ENCODE measurements around the gene KRTAP10-2. TPM values are rescaled to one million over a fixed set of nuclear protein-coding genes. Genes with fewer than 3 reads are reported as not detected.

Gene KRTAP10-2
- total and polyA plus RNA-seq, 2 of the 4 experiments (the other 2 are of a cell fraction) = not detected

DNA sequence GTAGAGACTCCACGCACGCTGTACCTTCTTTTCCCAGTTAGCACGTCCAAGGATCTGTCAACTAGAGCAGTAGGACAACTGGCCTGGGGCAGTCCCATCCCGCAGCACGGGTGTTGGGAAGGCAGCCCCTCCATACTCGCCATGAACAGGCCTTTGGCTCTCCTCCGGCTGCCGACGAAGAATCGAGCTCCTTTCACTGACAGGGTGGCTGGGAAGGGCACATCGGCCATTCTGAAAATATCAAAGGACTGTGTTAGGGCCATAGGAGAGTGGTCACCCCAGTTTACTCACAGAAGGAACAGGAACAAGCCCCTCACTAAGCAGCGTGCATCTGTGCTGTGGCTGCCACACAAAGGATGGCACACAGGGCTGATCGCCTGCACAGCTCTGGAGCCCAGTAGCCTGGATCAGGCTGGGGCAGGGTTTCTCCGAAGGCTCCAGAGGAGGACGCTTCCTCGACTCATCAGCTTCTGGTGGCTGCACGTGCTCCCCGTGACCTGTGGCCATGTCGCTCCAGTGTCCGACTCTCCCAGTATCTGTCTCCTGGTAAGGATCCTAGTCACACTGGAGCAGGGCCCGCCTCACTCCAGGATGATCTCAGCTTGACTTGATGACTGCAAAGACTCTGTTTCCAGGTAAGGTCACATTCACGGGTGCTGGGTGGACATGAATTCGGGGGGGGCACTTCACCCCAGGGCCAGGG, 20.3 kb downstream of the KRTAP10-2 start (continued):
- TF ChIP-seq, protein P1, sequence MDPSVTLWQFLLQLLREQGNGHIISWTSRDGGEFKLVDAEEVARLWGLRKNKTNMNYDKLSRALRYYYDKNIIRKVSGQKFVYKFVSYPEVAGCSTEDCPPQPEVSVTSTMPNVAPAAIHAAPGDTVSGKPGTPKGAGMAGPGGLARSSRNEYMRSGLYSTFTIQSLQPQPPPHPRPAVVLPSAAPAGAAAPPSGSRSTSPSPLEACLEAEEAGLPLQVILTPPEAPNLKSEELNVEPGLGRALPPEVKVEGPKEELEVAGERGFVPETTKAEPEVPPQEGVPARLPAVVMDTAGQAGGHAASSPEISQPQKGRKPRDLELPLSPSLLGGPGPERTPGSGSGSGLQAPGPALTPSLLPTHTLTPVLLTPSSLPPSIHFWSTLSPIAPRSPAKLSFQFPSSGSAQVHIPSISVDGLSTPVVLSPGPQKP (IDR thresholded peaks at IDR 0.05; ENCODE audit: borderline replicate concordance, low read depth, low read length) = no peak

DNA sequence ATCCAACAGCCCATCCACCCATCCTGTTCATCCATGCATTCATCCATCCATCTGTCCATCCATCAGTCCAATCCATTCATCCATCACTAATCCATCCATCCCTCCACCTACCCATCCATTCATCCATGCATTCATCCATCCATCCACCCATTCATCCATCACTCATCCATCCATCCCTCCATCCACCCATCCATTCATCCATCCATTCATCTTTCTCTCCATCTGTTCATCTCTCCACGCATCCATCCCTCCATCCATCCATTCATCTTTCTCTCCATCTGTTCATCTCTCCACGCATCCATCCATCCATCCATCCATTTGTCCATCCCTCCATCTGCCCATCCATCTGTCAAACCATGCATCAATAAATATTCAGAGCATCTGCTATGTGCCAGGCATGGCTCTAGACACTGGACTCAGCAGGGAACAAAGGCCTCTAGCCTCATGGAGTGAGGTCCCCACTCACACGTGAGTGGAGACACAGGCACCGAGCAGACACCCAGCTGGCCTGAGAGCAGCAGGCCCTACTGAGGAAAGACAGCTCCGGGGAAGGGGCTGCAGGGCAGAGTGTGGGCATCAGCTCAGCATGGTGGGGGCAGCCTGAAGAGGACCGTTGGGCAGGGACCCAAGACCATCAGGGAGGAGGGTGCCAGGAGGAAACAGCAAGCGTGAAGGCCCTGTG, 20.9 kb downstream of the KRTAP10-2 start:
- H2AK5ac ChIP-seq (ENCODE audit: low read depth, low read length) = no peak overlapping the region
- H2BK120ac ChIP-seq (ENCODE audit: low read depth, low read length) = no peak overlapping the region
- no peaks in the 10 kb centered on the region for H3K79me1 ChIP-seq (ENCODE audit: low read depth in 1 of 2, low read length in 2 of 2)
- no peaks in the 10 kb centered on the region for H4K20me1 ChIP-seq (ENCODE audit: insufficient read depth, low read length)
- H3K4me3 ChIP-seq (ENCODE audit: insufficient read depth, low read depth, low read length) = no peak overlapping the region
- no peak overlapping the region for H3K14ac ChIP-seq (replicated peaks; ENCODE audit: low read depth, low read length)
- H2AK9ac ChIP-seq (replicated peaks; ENCODE audit: low read depth, low read length, poor library complexity) = no peak overlapping the region
- no peak overlapping the region for H2BK5ac ChIP-seq (ENCODE audit: low read depth, low read length, poor library complexity, severe bottlenecking)
- H3K9ac ChIP-seq (ENCODE audit: low read depth, low read length) = no peak overlapping the region
- no peaks in the 10 kb centered on the region for H3K9me1 ChIP-seq (ENCODE audit: insufficient read depth, low read length)
- no peak overlapping the region for H2AFZ ChIP-seq (replicated peaks; ENCODE audit: low read length, poor library complexity)
- dilution Hi-C loops (cut with HindIII; ENCODE audit: low sequenced_read_pairs, unreplicated experiment) (no loop called here), intact Hi-C loops (cut with micrococcal nuclease) (no loop called here), in situ Hi-C loops (cut with MboI; ENCODE audit: low sequenced_read_pairs) (no loop called here)
- no peak overlapping the region for H3K56ac ChIP-seq (ENCODE audit: extremely low read depth, insufficient read depth, low read length)
- no peak overlapping the region for H3K27ac ChIP-seq (ENCODE audit: insufficient read depth, low read length)
- no peaks in the 10 kb centered on the region for H3K4me1 ChIP-seq (ENCODE audit: control insufficient read depth, insufficient read depth, low read length)
- no peaks in the 10 kb centered on the region for H3K27me3 ChIP-seq (ENCODE audit: control insufficient read depth, insufficient read depth, low read length)
- 29% methylated on average over 2 of the region's 7 CpGs; no CpG with 5 or more reads in 1 of the 2 experiments for WGBS, 2 experiments (ENCODE audit: extremely low coverage in 2 of 2, insufficient read length in 1 of 2)
- ChIA-PET CTCF (no interaction called here), POLR2A (ENCODE audit: unreplicated experiment) (no interaction called here)
- H2BK15ac ChIP-seq (ENCODE audit: low read depth, low read length) = no peak overlapping the region
- H3K18ac ChIP-seq (ENCODE audit: low read depth, low read length) = no peak overlapping the region
- H3K4ac ChIP-seq (ENCODE audit: low read depth, low read length) = no peak overlapping the region
- no peaks in the 10 kb centered on the region for H3K36me3 ChIP-seq (ENCODE audit: control insufficient read depth, insufficient read depth, low read length)
- no peak overlapping the region for H4K5ac ChIP-seq (ENCODE audit: low read depth, low read length)
- H3K9me3 ChIP-seq (ENCODE audit: control insufficient read depth, insufficient read depth, low read length) = peaks cover 22% of the 10 kb centered on the region; the same call in 1 of the 2 replicates
- H4K91ac ChIP-seq (ENCODE audit: insufficient read depth, low read depth, low read length) = no peak overlapping the region
- H4K8ac ChIP-seq (ENCODE audit: low read depth in 2 of 2, low read length in 2 of 2) = no peak overlapping the region
- BruUV-seq (replicated peaks) = no TSS peak
- no peak overlapping the region for H3K4me2 ChIP-seq (ENCODE audit: low read depth, low read length)
- no peak overlapping the region for H3K23ac ChIP-seq (ENCODE audit: low read depth, low read length)
- ATAC-seq (ENCODE audit: low read depth) = no peak
- no peak overlapping the region for H2BK20ac ChIP-seq (ENCODE audit: low read depth, low read length)
- DNase-seq = no peak
- TF ChIP-seq CHD1 (IDR thresholded peaks at IDR 0.05; ENCODE audit: low read depth, low read length) = no peak
- no peak for TF ChIP-seq MAZ (IDR thresholded peaks at IDR 0.05; ENCODE audit: borderline replicate concordance, low read depth, low read length)
- TF ChIP-seq POLR2A (IDR thresholded peaks at IDR 0.05; ENCODE audit: low read depth, low read length) = no peak
- TF ChIP-seq CEBPB (IDR thresholded peaks at IDR 0.05; ENCODE audit: low read depth, low read length) = no peak
- TF ChIP-seq, protein P2, sequence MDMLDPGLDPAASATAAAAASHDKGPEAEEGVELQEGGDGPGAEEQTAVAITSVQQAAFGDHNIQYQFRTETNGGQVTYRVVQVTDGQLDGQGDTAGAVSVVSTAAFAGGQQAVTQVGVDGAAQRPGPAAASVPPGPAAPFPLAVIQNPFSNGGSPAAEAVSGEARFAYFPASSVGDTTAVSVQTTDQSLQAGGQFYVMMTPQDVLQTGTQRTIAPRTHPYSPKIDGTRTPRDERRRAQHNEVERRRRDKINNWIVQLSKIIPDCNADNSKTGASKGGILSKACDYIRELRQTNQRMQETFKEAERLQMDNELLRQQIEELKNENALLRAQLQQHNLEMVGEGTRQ (IDR thresholded peaks at IDR 0.05; ENCODE audit: low read depth, low read length) = no peak
- no peak for TF ChIP-seq NFE2L2 (IDR thresholded peaks at IDR 0.05; ENCODE audit: low read depth, low read length)
- TF ChIP-seq SMC3 (IDR thresholded peaks at IDR 0.05; ENCODE audit: low read depth, low read length) = no peak
- no peak for TF ChIP-seq FOS (IDR thresholded peaks at IDR 0.05; ENCODE audit: low read depth, low read length)
- no peak for TF ChIP-seq RFX5 (IDR thresholded peaks at IDR 0.05; ENCODE audit: low read depth, low read length)
- no peak for TF ChIP-seq BHLHE40 (IDR thresholded peaks at IDR 0.05; ENCODE audit: low read depth, low read length)
- no peak for TF ChIP-seq MXI1 (IDR thresholded peaks at IDR 0.05; ENCODE audit: borderline replicate concordance, low read depth, low read length)

All from IMR-90 (cell line).